Epithelial cell of esophagus (primary cell): Measurements from ENCODE around the gene CCM2.
A peak's percentile ranks its signal among the peaks of the same experiment; 100 is the strongest.

Experiments
- DNase-seq: peaks from one replicate; pipeline ENCODE4 v3.0.0; 2010; ENCODE audit warnings: low read depth
- H3K4me3 ChIP-seq: 2 replicates; pipeline ENCODE4 v1.5.1; 2011; ENCODE audit warnings: mild to moderate bottlenecking, low read length, control low read depth
- TF ChIP-seq, protein P1 (sequence below): IDR thresholded peaks from 2 replicates; pipeline ENCODE4 v1.5.1; 2011; ENCODE audit warnings: low read depth, mild to moderate bottlenecking, low read length, control low read depth, inconsistent platforms; ENCODE audit not compliant: insufficient read depth; ENCODE audit errors: missing control alignments

CCM2 gene

GRCh38 chr7:45082831-45083331, 82.9 kb downstream of the CCM2 start:
- no peak overlapping the region for H3K4me3 ChIP-seq
- TF ChIP-seq, protein P1, sequence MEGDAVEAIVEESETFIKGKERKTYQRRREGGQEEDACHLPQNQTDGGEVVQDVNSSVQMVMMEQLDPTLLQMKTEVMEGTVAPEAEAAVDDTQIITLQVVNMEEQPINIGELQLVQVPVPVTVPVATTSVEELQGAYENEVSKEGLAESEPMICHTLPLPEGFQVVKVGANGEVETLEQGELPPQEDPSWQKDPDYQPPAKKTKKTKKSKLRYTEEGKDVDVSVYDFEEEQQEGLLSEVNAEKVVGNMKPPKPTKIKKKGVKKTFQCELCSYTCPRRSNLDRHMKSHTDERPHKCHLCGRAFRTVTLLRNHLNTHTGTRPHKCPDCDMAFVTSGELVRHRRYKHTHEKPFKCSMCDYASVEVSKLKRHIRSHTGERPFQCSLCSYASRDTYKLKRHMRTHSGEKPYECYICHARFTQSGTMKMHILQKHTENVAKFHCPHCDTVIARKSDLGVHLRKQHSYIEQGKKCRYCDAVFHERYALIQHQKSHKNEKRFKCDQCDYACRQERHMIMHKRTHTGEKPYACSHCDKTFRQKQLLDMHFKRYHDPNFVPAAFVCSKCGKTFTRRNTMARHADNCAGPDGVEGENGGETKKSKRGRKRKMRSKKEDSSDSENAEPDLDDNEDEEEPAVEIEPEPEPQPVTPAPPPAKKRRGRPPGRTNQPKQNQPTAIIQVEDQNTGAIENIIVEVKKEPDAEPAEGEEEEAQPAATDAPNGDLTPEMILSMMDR, result no peak
- DNase-seq, result peak; percentile 16

DNA sequence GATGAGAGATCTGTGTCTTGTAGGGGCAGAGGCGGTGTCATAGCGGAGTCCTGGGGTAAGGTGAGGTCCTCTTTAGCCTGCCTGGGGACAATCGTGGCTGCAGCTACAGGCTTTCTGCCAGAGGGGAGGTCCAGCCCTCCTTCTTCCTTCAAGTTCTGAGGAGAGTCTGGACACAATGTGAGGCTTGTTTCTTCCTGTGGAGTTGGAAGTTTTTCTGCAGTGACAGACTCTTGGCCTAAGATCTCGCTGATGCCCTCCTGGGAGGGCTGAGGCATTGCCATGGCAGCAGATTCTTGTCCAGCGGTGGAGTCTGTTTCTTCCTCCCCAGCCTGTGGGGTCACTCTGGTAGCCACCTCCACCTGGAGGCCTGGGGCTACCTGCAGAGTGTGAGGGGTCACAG, 84.3 kb downstream of the CCM2 start:
- H3K4me3 ChIP-seq, result no peak overlapping the region
- TF ChIP-seq, protein P1, result no peak

GRCh38 chr7:45084901-45085618, 85.1 kb downstream of the CCM2 start:
- TF ChIP-seq, protein P1, result no peak
- H3K4me3 ChIP-seq, result no peak overlapping the region
- DNase-seq, result no peak

More for the DNA sequence above, 84.3 kb downstream of the CCM2 start:
- no peak for DNase-seq

DNA sequence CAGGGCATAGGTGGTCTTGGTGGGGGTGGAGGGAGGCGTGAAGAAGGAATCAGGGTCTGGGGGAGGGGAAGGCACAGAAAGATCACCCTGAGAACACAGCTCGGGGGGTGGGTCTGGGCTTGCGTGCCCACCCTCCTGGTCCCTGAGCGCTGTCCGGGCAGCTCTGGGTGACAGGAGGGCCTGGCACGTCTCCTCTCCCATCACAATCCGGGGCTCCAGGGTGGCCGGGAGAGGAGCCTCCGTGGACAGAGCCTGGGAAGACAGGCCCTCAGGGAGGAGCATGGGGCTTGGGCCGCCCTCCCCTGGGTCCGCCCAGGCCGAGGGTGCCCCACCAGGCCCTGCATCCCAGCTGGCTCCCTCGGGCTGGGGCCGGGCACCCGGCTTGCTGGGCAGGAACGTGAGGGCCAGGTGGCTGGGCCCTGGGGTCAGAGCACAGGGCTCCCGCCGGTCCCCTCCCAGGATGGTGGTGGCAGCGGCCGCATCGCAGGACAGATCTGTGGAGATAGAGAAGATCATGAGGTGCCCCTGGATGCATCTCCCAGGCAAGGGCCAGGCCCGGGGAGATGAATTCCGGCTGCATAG, 85.7 kb downstream of the CCM2 start:
- TF ChIP-seq, protein P1, result no peak

DNA sequence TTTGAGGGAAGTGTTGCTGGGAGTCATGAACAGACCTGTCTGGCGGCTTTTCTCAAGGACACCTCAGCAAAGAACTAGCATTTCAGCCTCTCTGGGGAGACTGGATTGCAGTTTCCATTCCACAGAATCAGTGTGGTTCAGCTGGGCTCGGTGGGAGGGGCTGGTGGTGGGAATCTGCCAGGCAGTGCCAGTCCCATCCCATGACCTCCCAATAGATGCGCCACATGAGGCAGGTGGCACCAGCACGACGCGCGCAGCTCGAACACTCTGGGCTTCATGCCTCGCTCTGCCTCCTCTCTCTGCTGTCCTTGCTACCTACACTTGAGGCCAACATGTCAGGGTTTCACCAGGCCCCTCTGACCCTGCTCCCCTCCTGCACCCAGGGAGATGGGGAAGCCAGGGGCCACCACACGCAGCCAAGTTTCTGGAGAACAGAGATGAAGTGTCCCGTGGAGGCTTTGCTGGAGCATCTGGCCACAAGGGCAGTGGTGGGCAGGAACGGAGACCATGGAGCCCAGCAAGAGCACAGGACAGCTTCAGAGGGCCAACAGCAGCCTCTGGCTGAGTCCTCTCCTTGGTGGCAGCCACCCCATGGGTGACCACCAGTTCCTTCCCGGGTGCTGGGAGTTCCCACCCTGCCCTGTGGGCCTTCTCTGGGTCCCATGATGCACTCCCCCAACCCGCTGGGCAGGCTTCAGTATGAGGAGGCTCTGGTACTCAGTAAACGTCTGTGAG, 86.5 kb downstream of the CCM2 start:
- TF ChIP-seq, protein P1, result no peak
- no peak overlapping the region for H3K4me3 ChIP-seq
- peak; percentile 31 for DNase-seq

More for the DNA sequence above, 85.7 kb downstream of the CCM2 start:
- no peak overlapping the region for H3K4me3 ChIP-seq
- no peak for DNase-seq

DNA sequence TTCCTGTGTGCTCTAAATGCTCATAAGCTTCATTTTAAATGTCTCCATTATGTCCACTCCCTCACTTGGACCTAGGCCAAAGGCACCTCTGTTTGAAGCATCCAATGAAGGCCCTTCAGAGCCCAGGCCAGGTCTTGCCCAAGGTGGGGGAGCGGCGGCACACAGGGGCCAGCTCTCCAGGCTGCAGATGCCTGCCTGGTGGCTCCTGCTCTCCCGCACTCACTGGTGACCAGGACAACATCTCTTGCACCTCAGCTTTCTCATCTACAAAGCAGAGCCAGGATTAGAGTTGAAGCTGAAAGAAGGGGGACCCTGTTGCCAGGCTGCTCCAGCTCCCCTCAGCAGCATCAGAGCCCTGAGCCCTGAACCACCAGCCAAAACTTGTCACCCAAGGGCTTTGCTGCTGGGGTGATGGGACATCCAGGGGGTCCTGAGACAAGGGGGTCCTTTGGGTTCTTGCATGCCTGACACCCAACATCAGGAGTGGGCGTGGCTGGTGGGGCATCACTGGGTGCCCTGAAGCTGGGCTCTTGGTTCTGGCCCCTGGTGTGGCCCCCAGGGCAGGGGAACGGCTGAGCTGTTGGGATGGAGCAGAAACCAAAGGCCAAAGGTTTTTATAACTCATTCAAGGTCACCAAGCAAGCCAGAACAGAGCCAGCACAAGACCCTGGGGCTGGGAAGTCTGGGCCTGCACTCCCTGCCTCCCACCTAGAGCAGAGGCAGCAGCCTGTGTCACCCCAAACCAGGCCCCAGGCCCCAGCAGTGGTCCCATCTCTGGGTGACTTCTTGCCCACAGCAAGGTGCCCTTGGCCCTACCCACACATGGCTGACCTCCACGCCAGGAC, 87.5 kb downstream of the CCM2 start:
- no peak overlapping the region for H3K4me3 ChIP-seq
- DNase-seq, result no peak
- TF ChIP-seq, protein P1, result no peak
